Measurements from ENCODE around the gene DGUOK. TPM values are rescaled to one million over a fixed set of nuclear protein-coding genes. Genes with fewer than 3 reads are reported as not detected.

Gene DGUOK
- polyA plus RNA-seq, 1 donor (not counting 4 experiments of a cell fraction or from before 2014, with no cell fraction given), result 102 TPM

DNA sequence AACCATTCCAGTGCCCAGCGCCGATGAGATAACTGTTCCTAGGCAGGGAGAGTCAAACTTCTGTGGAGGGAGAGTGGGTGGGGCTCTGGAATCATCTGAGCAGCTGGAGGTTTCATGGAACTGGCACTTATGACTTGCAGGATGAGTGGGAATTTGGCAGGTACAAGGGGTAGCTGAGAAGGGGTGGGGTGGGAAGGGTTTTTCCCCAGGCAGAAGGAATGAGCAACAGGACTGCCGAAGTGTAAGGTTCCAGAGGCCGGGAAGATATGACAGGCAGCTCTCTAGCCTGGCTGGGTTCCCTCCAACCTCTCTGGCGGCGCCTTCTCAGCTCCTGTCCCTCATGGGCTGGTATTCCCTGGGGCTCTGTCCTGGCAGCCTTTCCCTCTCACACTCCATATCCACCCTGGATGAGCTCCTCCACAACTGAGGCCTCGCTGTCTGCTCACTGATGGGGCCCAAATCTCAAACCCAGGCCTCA, 55.5 kb downstream of the DGUOK start:
- no peaks in the 10 kb centered on the region for H4K20me1 ChIP-seq (ENCODE audit: control insufficient read depth, extremely low read depth, insufficient read depth, low read length)
- H3K27ac ChIP-seq (ENCODE audit: control insufficient read depth, insufficient read depth, low read length), result peak overlapping the region; percentile 95
- dilution Hi-C loops (cut with MboI; ENCODE audit: extremely low pct_ligation_motif_present, low sequenced_read_pairs), result no loop called here
- TF ChIP-seq EZH2 (IDR thresholded peaks at IDR 0.05; ENCODE audit: low read length), result no peak
- TF ChIP-seq, protein P1, sequence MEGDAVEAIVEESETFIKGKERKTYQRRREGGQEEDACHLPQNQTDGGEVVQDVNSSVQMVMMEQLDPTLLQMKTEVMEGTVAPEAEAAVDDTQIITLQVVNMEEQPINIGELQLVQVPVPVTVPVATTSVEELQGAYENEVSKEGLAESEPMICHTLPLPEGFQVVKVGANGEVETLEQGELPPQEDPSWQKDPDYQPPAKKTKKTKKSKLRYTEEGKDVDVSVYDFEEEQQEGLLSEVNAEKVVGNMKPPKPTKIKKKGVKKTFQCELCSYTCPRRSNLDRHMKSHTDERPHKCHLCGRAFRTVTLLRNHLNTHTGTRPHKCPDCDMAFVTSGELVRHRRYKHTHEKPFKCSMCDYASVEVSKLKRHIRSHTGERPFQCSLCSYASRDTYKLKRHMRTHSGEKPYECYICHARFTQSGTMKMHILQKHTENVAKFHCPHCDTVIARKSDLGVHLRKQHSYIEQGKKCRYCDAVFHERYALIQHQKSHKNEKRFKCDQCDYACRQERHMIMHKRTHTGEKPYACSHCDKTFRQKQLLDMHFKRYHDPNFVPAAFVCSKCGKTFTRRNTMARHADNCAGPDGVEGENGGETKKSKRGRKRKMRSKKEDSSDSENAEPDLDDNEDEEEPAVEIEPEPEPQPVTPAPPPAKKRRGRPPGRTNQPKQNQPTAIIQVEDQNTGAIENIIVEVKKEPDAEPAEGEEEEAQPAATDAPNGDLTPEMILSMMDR (optimal IDR thresholded peaks at IDR 0.05 in 1 of 3, IDR thresholded peaks at IDR 0.05 in 1 of 3, conservative IDR thresholded peaks at IDR 0.05 in 1 of 3; ENCODE audit: extremely low read depth in 1 of 3, insufficient read depth in 2 of 3, low read length in 3 of 3), result no peak
- peaks cover 18% of the 10 kb centered on the region for H3K79me2 ChIP-seq (ENCODE audit: control insufficient read depth, insufficient read depth, low read length)
- peaks cover 0 to 6% of the 10 kb centered on the region in 2 experiments for H3K36me3 ChIP-seq (ENCODE audit: control insufficient read depth in 2 of 2, extremely low read depth in 1 of 2, insufficient read depth in 2 of 2, low read length in 2 of 2)
- H3K4me2 ChIP-seq (ENCODE audit: control insufficient read depth, extremely low read depth, insufficient read depth, low read depth, low read length), result peak overlapping the region; percentile 77
- H3K9me3 ChIP-seq (ENCODE audit: control insufficient read depth, low read depth, low read length), result no peaks in the 10 kb centered on the region
- H3K4me3 ChIP-seq (ENCODE audit: control insufficient read depth in 2 of 3, extremely low read depth in 1 of 3, insufficient read depth in 2 of 3, low read depth in 1 of 3, low read length in 3 of 3), result peak overlapping the region; percentile 45 to 62 (median 48)
- peak; percentile 80 for DNase-seq (ENCODE audit: low read depth, low spot score)
- no peak overlapping the region for H2AFZ ChIP-seq (ENCODE audit: control insufficient read depth, low read length)
- H3K27me3 ChIP-seq (ENCODE audit: control insufficient read depth, extremely low read depth, insufficient read depth, low read length), result no peaks in the 10 kb centered on the region
- peak; percentile 84 for FAIRE-seq
- peak overlapping the region; percentile 94 for H3K9ac ChIP-seq (ENCODE audit: control insufficient read depth, extremely low read depth, insufficient read depth, low read length)
- H3K4me1 ChIP-seq (ENCODE audit: control insufficient read depth, extremely low read depth, insufficient read depth, low read length), result peaks cover 58% of the 10 kb centered on the region
- peaks cover 9% of the 10 kb centered on the region for H3K9me1 ChIP-seq (ENCODE audit: control insufficient read depth, extremely low read depth, insufficient read depth, low read length)

DNA sequence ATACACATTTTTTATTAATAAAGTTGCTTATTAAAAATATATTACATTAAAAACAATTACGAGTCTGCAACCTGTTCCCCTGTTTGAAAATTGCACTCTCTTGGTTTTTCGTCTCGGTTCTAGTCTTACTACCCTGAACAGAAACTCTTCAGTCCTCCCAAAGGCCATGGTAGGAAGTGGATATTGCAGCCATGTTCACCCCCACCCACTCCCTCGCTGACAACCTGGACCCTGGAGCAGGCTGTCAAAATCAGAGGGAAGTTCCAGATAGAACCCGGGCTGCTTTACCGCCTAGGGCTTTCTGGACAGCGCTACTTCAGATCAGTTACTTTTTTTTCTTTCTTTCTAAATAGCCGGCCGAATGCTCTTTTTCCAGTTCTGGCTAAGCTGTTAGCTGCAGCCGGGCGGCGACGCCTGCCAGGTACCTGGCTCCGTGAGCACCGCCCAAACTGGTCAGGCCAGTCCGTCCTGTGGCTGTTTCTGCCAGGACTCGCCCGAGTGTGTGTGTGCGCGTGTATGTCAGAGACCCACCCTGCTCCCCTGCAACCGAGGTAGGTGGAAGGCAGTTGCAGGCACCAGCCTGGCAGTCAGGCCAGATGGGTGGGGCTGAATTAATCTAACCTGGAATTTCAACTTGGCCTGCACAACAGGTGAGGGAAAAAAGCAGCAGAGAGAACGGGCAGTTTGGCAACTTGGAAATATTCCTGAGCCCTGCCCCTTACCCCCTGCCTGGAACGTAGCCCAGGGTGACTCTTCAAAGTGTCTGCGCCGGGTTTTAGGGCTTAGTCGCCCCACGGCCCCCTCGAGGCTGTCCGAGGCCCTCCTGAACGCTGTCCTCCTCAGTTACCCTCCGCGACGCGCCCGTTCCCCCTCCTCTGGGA, 56.9 kb downstream of the DGUOK start:
- DNase-seq (ENCODE audit: low read depth, low spot score) (peak; percentile 94), FAIRE-seq (peak; percentile 67)
- peaks cover 0 to 15% of the 10 kb centered on the region in 2 experiments for H3K36me3 ChIP-seq (ENCODE audit: control insufficient read depth in 2 of 2, extremely low read depth in 1 of 2, insufficient read depth in 2 of 2, low read length in 2 of 2)
- TF ChIP-seq EZH2 (IDR thresholded peaks at IDR 0.05; ENCODE audit: low read length), result no peak
- TF ChIP-seq, protein P1 (optimal IDR thresholded peaks at IDR 0.05 in 1 of 3, IDR thresholded peaks at IDR 0.05 in 1 of 3, conservative IDR thresholded peaks at IDR 0.05 in 1 of 3; ENCODE audit: extremely low read depth in 1 of 3, insufficient read depth in 2 of 3, low read length in 3 of 3), result peak in 1 of 3 experiments; percentile 8
- H3K4me1 ChIP-seq (ENCODE audit: control insufficient read depth, extremely low read depth, insufficient read depth, low read length), result peaks cover 70% of the 10 kb centered on the region
- H3K79me2 ChIP-seq (ENCODE audit: control insufficient read depth, insufficient read depth, low read length), result peaks cover 32% of the 10 kb centered on the region
- dilution Hi-C loops (cut with MboI; ENCODE audit: extremely low pct_ligation_motif_present, low sequenced_read_pairs), result no loop called here
- H3K4me3 ChIP-seq (ENCODE audit: control insufficient read depth in 2 of 3, extremely low read depth in 1 of 3, insufficient read depth in 2 of 3, low read depth in 1 of 3, low read length in 3 of 3), result peak overlapping the region; percentile 60 to 75 (median 72)
- H3K9me1 ChIP-seq (ENCODE audit: control insufficient read depth, extremely low read depth, insufficient read depth, low read length), result peaks cover 9% of the 10 kb centered on the region
- peak overlapping the region; percentile 95 for H3K27ac ChIP-seq (ENCODE audit: control insufficient read depth, insufficient read depth, low read length)
- H3K9ac ChIP-seq (ENCODE audit: control insufficient read depth, extremely low read depth, insufficient read depth, low read length), result peak overlapping the region; percentile 94
- H3K4me2 ChIP-seq (ENCODE audit: control insufficient read depth, extremely low read depth, insufficient read depth, low read depth, low read length), result peak overlapping the region; percentile 93
- H3K9me3 ChIP-seq (ENCODE audit: control insufficient read depth, low read depth, low read length), result no peaks in the 10 kb centered on the region
- H4K20me1 ChIP-seq (ENCODE audit: control insufficient read depth, extremely low read depth, insufficient read depth, low read length), result peaks cover 10% of the 10 kb centered on the region
- H3K27me3 ChIP-seq (ENCODE audit: control insufficient read depth, extremely low read depth, insufficient read depth, low read length), result no peaks in the 10 kb centered on the region
- H2AFZ ChIP-seq (ENCODE audit: control insufficient read depth, low read length), result no peak overlapping the region
